GM19035 (cell line): ENCODE data around the gene GFOD1.
"Not testable (repeated sequence)": the region's sequence is repeated elsewhere in the genome, so short reads cannot be mapped to it uniquely, and the experiment has no call there.

Experiments
- ATAC-seq: cut with Tn5 transposase; IDR thresholded peaks from one replicate; pipeline ENCODE4 v1.9.1; 2021; ENCODE audit not compliant: unreplicated experiment

GFOD1 gene

DNA sequence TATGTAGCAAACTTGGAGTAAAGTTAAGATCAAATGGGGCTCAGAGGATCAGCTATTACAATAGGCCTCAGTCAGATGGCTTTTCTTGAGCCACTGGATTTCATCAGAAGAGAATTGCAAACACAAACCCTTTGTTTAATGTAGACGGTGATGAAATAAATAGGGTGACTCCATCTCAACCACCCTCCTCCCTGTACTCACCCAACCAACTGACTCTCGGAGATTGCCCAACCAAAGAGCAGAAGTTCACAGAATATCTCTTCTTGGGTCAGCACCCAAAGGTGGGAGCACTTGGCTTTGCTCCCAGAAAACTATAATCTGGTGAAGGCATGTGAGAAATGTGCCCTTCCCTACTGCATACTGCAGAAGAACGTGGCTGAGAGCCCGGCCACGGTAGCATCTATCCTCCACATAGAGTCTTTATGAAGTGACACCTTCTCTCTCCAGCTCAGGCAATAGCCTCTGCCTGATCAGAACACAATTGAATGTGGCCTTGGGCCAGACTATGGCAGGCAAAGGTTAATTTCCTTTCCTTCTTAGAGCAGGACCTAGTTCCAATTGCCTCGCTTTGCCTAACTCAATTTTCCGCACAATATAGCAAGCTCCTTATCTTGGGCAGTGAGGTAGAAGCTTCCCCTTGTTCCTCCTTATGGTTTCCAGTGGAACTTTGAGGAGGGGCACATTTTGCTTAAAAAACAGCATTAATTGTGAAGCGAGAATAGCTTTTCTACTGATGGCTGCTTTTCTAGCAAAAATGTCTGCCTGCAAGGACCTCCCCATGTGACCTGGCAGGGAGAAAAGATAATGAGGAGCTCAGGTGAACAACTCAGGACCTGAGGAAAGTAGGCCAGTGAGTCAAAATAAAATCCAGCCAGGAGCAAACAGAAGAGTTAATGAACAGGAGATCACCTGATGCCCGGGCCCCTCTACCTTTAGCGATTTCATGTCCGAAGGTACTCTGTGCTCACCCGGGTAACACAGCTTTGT is 79.4 kb downstream of the GFOD1 start:
- ATAC-seq, result no peak

GRCh38 chr6:13407368-13407708 is 80.1 kb downstream of the GFOD1 start:
- no peak for ATAC-seq

GRCh38 chr6:13406781-13407180 is 80.6 kb downstream of the GFOD1 start:
- ATAC-seq, result no peak

DNA sequence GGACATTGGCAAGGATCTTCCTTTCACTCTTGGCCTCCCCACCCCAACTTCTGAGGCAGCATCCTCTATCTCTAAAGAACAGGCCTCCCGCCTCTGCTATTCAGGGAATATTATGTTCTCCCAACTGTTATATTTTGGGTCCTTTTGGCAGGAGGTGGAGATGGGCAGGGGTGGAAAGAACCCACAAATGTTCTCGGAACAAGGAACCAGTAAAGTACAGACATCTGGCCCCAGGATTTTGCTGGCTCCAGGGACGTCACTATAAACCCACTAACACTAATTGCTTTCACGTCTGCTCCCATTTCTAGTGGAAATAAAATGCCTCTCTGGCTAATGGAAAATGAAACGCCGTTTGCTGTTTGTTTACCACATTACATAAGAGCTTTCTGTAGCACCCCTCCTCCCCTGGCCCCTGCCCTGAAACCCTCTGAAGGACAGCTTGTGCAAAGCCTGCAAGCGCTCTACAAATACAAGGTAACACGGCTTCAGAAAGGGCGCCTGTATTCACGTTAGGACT is 81.4 kb downstream of the GFOD1 start:
- no peak for ATAC-seq

- no peak for ATAC-seq
Observed at GRCh38 chr6:13404892-13405254, 82.5 kb downstream of the GFOD1 start.

DNA sequence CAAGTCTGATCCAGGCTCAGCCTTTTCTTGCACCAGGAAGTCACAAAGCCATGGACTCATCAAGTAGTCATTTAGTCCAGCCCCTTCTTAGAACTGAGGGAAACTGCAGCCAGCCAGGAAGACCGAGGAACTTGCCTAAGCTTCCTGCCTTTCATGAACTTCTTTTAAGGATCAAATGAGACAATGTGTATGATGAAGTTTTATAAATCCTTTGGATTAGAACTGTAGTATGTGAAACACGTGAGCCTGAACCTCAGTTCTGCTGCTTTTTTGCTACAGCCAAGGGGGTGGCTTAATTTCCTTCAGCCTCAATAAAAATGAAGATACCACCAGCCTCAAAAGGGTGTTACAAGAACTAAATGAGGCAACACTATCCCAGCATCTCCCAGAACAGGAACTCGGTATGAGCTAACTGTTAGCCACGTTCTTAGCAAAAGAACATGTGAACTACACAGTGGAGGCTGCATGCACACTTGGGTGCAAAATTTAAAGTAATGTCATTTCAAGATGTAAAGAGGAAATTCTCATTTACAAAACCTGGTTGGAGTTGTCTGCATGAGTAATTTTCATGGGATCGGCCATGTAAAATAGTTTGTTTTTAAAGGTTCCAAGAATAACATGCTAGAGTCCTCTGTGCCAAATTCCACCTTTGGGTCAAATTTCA is 83.0 kb downstream of the GFOD1 start:
- ATAC-seq, result no peak

DNA sequence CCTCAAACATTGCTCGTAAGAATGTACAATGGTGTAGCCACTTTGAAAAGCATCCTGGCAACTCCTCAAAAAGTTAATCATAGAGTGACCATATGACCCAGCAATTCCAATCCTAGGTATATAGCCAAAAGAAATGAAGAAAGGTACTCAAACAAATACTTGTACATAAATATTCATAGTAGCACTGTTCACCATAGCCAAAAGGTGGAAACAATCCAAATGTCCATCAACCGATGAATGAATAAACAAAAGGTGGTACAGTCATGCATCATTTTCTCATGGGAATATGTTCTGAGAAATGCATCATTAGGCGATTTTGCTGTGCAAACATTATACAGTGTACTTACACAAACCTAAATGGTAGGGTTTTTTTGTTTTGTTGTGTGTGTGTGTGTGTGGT is 84.7 kb downstream of the GFOD1 start:
- ATAC-seq, result no peak

DNA sequence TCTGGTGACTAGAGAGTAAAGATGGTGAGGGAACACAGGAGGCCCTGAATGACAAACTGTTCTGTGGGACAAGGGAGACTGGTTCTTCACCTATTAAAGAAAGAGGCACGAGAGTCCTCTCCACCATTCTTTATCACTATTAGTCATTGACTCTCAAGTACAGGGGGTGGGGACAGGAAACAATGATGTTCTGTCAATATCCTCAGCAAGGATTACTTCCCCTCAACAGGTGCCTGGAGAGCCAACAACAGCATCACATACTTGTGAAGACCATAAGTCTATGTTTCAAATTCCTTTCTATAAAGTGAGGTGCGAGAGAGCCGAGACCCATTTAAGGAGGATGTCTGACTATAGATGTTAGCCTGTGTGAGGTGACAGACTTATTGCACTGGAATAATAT is 86.6 kb downstream of the GFOD1 start:
- no peak for ATAC-seq

GRCh38 chr6:13398421-13398994 is 88.9 kb downstream of the GFOD1 start:
- ATAC-seq, result no peak

GRCh38 chr6:13398069-13398381 is 89.4 kb downstream of the GFOD1 start:
- ATAC-seq, result no peak

DNA sequence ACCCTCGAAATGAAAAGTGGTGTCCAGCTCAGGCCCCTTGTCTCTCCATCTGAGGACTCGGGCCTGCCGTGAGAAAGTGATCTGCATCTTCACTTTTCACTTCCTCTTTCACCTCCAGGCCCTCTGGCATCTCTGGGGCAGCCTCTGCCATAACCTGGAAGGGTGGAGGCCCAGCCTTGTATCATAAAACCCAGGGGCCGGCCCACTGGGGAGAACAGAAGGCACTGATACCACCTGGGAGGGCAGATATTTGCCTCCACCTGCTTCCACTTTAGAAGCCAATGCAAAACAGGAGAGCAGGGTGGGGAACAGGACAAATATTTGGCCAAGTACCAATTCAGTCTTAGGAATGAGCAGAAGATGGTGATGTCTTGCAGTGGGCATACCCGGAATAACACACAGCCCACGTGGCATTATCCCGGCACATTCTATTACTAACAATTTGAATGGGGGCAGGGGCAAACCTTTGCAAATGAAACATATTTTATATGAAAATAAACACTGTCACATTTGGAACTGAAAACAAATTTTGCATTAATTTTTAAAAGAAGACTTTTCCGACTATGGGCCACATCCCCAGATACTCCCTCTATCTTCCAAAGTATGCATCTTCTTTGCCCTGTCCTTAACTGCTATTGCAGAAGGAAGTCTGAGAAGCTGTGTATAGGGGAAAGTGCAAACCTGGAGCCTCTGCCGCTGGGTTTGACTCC is 89.9 kb downstream of the GFOD1 start:
- peak; percentile 73 for ATAC-seq

DNA sequence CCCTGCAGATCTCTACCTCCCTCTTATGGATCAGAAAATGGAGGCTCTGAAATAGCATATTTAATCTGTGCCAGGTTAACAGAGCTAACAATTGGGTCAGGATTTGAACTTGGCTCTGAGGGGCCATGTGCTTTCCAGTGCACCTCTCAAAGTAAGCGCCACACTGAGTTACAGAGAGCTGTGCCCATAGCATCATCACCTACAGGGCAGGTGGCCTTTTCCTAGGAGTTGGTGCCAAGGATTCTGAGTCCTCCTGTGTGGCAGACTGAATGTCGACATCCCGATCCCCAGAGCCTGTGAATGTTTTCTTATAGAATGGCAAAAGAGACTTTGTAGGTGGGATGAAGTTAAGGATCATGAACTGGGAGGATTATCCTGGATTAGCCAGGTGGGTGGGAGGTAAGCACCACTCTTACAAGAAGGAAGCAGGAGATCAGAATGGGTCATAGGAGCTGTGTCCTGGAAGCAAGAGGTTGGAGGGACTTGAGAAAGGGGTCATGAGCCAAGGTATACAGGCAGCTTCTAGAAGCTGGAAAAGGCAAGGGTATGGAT is 91.1 kb downstream of the GFOD1 start:
- no peak for ATAC-seq

GRCh38 chr6:13395272-13396237 is 91.8 kb downstream of the GFOD1 start:
- ATAC-seq, result no peak

- no peak for ATAC-seq
Observed at GRCh38 chr6:13392462-13392861, 94.9 kb downstream of the GFOD1 start.

GRCh38 chr6:13391537-13391936 is 95.9 kb downstream of the GFOD1 start:
- ATAC-seq, result no peak

- ATAC-seq, result no peak
Observed at GRCh38 chr6:13390658-13391057, 96.7 kb downstream of the GFOD1 start.

- not testable (repeated sequence) for ATAC-seq
Observed at GRCh38 chr6:13389237-13389636, 98.2 kb downstream of the GFOD1 start.

DNA sequence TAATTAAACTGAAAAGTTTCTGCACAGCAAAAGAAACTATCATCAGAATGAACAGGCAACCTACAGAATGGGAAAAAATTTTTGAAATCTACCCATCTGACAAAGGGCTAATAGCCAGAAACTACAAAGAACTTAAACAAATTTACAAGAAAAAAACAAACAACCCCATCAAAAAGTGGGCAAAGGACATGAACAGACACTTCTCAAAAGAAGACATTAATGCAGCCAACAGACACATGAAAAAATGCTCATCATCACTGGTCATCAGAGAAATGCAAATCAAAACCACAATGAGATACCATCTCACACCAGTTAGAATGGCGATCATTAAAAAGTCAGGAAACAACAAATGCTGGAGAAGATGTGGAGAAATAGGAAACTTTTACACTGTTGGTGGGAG is 98.6 kb downstream of the GFOD1 start:
- not testable (repeated sequence) for ATAC-seq

DNA sequence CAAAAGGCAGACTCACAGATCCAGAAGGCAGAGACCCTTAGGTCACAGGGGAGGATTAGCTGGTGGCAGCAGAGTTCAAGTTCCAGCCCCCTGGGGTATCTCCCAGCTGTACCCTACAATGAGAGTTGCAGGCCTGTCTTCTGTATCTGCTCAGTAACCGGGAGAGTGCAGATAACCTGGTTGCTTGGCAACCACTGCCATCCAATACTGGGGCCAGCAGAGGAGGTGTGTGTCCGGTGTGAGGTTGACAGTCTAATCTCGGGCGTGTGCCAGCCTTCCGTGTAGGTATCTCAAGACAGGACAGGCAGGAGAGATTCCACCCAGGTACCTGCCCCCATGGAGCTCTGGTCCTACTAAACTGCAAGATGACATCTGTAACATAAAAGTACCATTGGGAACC is 102.4 kb downstream of the GFOD1 start:
- ATAC-seq, result no peak

GRCh38 chr6:13384506-13384905 is 102.9 kb downstream of the GFOD1 start:
- no peak for ATAC-seq
